GM18517 (cell line): Measurements from ENCODE around the gene TRNAU1AP.
A peak's percentile ranks its signal among the peaks of the same experiment; 100 is the strongest.
"Not testable (repeated sequence)": the region's sequence is repeated elsewhere in the genome, so short reads cannot be mapped to it uniquely, and the experiment has no call there.

Experiments used
- ATAC-seq: cut with Tn5 transposase; IDR thresholded peaks from one replicate; pipeline ENCODE4 v1.9.1; 2021; ENCODE audit warnings: mild to moderate bottlenecking, moderate library complexity; ENCODE audit not compliant: unreplicated experiment

The TRNAU1AP gene

GRCh38 chr1:28552758-28553663, at the start of gene TRNAU1AP:
Gene TRNAU1AP, plus strand, starts transcription at chr1:28553085. Its CDS starts 26 bp downstream, at chr1:28553111.
- ATAC-seq: peak; percentile 91

- no peak for ATAC-seq
Measured at GRCh38 chr1:28503117-28503516, 49.8 kb upstream of the TRNAU1AP start.

GRCh38 chr1:28505406-28506187, 47.3 kb upstream of the TRNAU1AP start, which contains the start of gene RCC1:
Gene RCC1, plus strand, starts transcription at chr1:28506043. Its CDS starts 23,824 bp downstream, at chr1:28529867.
- ATAC-seq: peak; percentile 69

GRCh38 chr1:28506907-28507246, 46.0 kb upstream of the TRNAU1AP start:
- ATAC-seq: no peak

GRCh38 chr1:28507247-28507645, 45.6 kb upstream of the TRNAU1AP start:
- no peak for ATAC-seq

- no peak for ATAC-seq
Measured at GRCh38 chr1:28507646-28508434, 45.0 kb upstream of the TRNAU1AP start.

GRCh38 chr1:28508435-28508754, 44.5 kb upstream of the TRNAU1AP start:
- no peak for ATAC-seq

- no peak for ATAC-seq
Measured at GRCh38 chr1:28509705-28510272, 43.1 kb upstream of the TRNAU1AP start.

GRCh38 chr1:28510273-28510969, 42.5 kb upstream of the TRNAU1AP start:
- ATAC-seq: no peak

- ATAC-seq: no peak
Measured at GRCh38 chr1:28510970-28511440, 41.9 kb upstream of the TRNAU1AP start.

- no peak for ATAC-seq
Measured at GRCh38 chr1:28512058-28512611, 40.8 kb upstream of the TRNAU1AP start.

GRCh38 chr1:28514445-28514933, 38.4 kb upstream of the TRNAU1AP start:
- not testable (repeated sequence) for ATAC-seq

GRCh38 chr1:28516518-28516956, 36.3 kb upstream of the TRNAU1AP start:
- no peak for ATAC-seq

- no peak for ATAC-seq
Measured at GRCh38 chr1:28517649-28517999, 35.3 kb upstream of the TRNAU1AP start.

- ATAC-seq: peak; percentile 69
Measured at GRCh38 chr1:28518000-28518744, 34.7 kb upstream of the TRNAU1AP start.

GRCh38 chr1:28518745-28519341, 34.0 kb upstream of the TRNAU1AP start:
- ATAC-seq: no peak

GRCh38 chr1:28519946-28520725, 32.7 kb upstream of the TRNAU1AP start:
- ATAC-seq: no peak

GRCh38 chr1:28520796-28521195, 32.1 kb upstream of the TRNAU1AP start:
- ATAC-seq: not testable (repeated sequence)
